Measurements from ENCODE around the gene NUP133.
"Not testable (repeated sequence)": the region's sequence is repeated elsewhere in the genome, so short reads cannot be mapped to it uniquely, and the experiment has no call there.

Gene NUP133

DNA sequence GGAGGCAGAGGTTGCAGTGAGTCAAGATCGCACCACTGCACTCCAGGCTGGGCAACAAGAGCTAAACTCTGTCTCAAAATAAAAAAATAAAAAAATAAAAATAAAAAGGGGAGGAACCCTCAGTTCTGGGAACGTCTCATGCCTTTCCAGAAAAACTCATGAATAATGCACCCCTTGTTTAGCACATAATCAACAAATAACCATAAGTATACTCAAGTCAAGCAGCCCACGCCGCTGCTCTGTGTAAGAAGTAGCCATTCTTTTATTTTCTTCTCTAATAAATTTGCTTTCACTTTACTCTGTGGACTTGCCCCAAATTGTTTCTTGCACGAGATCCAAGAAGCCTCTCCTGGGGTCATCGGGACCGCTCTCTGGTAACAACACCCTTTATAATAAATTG lies 59.8 kb downstream of the NUP133 start:
- DNase-seq, result no peak

DNA sequence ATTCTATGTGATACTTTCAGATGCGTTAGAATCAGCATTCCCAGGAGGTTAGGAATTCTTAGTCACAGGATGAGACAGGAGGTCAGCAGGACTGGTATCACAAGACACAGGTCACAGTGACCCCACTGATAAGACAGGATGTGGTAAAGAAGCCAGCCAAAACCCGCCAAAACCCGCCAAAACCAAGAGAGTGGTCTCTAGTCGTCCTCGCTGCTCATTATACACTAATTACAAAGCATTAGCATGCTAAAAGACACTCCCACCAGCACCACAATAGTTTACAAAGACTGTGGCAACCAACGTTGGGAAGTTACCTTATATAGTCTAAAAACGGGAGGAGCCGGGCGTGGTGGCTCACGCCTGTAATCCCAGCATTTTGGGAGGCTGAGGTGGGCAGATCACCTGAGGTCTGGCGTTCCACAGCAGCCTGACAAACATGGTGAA lies 60.3 kb downstream of the NUP133 start:
- no peak for DNase-seq

DNA sequence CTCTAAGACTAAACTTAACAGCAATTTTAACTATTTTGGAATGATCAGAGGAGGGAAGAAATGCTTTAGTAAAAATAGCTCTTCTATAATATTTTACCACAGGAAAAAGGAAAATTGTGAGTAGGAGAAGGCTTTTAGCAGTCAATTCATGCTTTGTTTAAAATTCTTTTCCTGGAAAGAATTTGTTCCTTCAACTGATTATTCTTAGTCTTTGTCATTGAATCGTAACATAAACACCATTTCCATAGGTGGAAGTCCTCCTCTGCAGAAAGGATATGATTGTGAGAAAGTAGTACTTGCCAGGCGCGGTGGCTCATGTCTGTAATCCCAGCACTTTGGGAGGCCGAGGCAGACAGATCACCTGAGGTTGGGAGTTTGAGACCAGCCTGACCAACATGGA lies 62.3 kb downstream of the NUP133 start:
- DNase-seq, result no peak

DNA sequence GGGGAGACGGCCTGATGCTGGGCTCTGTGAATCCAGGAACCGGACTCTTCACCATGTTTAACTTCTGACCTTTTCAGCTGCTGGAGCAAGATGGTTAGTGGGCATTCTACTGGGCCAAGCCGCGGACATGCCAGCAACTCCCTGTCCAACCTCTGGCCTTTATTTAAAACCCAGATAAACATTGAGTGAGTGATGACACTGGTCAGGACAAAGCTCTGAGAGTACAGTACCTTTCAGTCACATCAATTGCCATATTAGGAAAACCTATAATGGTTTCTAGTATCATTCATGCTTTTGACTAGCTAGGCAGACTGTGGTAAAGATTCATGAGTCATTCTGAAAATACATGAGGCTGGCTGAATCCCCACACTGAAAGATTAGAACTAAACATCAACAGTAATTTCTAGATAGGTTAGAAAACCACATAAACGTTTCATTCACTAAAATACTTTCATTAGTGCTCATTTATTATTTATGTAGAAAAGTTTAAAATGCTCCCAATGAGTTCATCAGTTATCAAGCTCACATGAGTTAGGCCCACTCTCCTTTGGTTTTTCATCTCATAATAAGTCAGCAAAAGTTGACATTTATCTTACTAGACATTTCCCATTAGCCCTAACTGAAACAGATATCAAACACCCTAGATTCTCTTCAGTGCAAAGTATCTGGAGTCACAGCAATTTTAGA lies 67.1 kb downstream of the NUP133 start:
- DNase-seq, result no peak

DNA sequence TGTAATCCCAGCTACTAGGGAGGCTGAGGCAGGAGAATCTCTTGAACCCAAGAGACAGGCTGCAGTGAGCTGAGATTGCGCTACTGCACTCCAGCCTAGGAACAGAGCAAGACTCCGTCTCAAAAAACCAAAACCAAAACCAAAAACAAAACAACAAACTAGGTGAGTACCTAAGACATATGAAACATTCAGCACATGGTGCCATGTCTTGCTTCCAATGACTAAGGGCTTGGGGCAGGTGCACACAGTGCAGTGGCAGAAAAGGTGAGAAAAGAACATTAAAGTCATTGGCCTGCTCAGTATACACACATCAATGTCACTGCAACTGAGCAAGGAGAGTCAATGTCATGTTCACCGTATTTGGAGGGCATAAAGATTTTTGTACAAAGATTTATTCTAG lies 70.1 kb downstream of the NUP133 start:
- no peak for DNase-seq

DNA sequence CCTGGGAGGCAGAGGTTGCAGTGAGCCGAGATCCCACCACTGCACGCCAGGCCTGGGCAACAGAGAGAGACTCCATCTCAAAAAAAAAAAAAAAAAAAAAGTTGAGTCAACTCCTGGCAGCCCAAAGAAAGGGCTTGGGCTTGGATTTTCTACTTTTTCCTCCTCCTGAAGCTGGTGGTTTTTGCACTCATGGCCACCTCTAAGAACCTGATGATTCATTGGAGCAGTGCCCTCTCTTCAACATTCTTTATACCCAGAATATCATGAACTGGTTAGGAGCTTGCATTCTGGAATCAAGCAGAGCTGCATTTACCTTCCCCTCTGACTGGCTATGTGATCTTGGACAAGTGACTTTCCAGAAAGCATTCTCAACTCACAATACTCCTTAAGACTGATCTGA lies 70.7 kb downstream of the NUP133 start:
- DNase-seq, result no peak

DNA sequence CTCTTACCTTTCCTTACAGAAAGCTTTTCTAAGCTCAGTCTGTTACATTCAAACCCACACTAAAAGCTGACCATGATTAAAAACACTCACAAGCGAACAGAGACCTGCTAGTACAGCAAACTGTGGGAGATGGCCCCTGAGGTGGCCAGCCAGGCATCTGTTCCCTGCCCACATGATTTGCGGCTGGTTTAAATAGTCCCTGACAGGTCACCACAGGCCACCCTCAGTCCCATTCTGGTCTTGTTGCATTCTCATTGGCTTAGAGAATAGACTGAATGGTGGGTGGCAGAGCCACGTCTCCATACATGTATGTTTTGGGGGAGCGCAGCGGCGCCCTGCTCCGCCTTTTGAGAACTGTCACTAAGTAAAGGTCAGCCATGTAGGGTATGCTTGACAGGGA lies 71.9 kb downstream of the NUP133 start:
- DNase-seq, result no peak

DNA sequence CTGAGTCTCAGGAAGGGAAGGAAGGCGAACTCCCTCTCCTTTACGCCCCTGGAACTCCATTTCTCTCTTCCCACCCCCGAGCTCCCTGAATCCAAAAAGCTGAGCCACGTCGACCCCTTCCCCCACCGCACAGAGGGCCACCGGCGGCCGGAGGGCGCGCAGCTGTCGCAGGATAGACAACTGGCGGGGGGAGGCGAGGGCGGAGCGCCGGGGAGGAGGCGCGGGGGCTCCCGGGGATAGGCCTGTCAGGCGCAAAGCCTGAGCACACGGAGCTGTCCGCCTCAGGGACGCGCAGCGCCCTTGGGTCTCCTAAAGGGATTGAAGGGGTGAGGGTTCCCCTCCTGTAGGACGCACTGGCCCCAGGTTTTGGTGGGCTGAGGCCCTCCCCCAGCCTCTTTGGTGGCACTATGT lies 73.5 kb downstream of the NUP133 start:
- peak; percentile 45 for DNase-seq

DNA sequence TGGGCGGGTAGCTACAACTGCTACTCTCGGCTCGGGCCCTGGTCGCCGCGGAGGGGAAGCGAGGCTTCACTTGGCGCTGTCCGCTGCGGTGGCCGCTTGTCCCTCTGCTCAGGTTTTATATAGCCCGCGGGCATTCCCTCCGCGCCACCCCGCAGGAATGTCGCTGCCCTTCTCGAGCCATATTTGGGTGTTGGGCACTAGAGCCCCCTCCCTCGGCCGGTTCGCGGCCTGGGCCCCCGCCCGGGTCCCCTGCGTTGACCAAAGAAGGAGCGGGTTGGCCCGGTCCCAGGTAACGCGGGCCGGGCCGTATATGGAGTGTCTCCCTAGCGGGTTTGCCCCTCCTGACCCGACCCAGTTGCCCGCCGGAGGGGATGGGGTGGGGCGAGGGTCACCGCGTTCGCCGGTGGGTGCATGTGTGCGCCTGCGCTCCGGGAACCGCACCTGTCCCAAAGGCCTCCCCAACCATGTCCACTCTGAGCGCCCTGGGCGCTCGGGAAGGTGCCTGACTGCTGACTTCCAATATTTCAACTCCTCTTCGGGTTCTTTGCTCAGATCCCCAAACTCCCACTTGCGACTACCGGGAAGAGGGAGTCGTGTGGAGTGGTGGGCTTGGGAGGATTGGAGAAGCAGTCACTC lies 74.0 kb downstream of the NUP133 start, which contains the start of gene ACTA1:
TSS of gene ACTA1 (minus strand) at position 90 of the 636 bp plus-strand sequence. CDS start 979 bp downstream, outside the sequence.
- peak; percentile 34 for DNase-seq

DNA sequence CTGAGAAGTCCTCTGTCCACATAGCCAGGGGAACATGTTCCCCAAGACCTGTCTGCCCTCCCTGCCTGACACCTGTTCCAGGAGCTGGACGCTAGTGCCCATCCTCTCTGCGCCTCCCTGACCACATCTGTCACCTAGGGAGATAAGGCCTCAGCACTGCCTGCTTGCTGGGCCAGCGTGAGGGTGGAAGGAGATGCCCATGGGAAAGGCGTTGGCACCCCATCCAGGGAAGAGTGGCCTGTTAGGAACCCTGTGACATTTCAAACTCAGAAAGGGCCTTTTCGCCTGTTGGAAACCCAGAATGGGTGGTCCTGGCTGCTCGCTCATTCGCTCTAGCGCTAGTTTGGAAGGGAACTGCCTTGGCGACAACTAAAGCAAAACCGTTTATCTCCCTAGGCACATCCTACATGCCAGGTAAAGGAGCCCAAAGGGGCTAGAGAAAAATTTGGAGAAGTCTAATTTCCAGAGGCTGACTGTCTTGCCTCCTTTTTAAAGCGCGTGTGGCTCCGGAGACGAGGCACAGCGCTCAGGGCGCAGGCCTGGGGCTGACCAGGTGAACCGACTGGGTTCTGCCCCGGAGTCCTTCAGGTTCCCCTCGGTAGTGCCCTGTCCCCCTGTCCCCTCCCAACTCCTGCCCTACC lies 74.7 kb downstream of the NUP133 start:
- DNase-seq, result peak; percentile 32

DNA sequence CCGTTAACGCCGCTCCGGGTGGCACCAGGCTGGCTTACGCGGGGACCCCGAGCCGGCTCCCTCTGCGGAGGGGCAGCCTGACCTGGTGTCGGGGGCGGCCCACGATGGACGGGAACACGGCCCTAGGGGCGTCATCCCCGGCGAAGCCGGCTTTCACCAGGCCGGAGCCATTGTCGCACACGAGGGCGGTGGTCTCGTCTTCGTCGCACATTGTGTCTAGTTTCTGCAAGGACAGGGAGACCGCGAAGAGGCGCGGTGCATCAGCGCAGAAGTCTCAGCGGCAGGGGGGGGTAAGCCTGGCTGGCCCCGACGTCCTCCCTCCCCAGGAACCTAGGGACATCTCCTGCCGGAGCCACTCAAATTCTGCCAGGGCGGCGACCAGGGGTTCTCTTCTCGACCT lies 75.2 kb downstream of the NUP133 start:
- peak; percentile 52 for DNase-seq

DNA sequence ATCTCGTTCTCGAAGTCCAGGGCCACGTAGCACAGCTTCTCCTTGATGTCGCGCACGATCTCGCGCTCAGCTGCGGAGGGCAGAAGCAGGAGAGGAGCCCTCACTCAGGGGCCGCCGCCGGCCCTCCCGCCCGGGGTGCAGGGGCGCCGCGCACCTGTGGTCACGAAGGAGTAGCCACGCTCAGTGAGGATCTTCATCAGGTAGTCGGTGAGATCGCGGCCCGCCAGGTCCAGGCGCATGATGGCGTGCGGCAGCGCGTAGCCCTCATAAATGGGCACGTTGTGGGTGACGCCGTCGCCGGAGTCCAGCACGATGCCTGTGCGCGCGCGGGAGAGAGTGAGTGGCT lies 76.1 kb downstream of the NUP133 start:
- DNase-seq, result peak; percentile 65

DNA sequence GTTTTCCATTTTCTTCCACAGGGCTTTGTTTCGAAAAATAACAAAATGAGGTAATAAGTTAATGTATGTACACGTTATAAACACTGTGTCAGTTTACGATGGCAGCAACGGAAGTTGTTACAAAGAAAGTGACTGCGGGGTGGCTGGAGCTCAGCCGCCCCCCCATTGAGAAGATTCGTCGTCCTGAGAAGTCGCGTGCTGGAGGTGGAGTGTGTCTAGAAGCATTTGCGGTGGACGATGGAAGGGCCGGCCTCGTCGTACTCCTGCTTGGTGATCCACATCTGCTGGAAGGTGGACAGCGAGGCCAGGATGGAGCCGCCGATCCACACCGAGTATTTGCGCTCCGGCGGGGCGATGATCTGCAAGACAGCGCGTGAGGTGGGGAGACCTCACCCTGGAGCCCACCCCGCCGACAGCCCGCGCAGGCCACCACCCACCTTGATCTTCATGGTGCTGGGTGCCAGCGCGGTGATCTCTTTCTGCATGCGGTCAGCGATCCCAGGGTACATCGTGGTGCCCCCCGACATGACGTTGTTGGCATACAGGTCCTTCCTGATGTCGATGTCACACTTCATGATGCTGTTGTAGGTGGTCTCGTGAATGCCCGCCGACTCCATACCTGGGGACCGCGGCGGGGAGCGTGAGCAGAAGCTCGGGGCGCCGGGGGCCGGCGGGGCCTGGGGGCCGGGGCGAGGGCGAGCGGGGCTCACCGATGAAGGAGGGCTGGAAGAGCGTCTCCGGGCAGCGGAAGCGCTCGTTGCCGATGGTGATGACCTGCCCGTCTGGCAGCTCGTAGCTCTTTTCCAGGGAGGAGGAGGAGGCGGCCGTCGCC lies 76.6 kb downstream of the NUP133 start:
- peak; percentile 62 for DNase-seq

DNA sequence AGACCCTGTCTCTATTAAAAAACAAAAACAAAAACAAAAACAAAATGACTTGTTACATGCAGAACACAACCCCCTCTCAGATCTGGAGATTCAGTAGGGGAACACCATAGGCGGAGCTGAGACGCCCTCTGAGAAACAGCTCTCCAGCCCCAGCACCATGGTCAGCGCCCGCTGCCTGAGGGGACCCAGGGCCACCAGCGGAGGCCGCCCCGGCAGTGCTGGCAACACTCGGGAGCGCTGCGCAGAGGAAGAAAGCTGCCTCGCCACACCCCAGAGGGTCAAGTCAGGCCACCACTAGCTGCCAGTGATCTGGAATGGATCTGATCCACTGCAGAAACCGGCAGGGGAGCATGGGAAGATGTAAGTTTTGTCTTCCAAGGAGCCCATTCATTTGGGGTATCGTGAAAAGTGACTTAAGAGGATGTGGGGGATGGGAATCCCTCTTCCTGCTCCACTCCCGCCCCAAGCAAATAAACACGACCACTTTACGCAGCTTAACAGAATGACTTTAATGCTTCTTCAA lies 77.3 kb downstream of the NUP133 start:
- DNase-seq, result peak; percentile 74

DNA sequence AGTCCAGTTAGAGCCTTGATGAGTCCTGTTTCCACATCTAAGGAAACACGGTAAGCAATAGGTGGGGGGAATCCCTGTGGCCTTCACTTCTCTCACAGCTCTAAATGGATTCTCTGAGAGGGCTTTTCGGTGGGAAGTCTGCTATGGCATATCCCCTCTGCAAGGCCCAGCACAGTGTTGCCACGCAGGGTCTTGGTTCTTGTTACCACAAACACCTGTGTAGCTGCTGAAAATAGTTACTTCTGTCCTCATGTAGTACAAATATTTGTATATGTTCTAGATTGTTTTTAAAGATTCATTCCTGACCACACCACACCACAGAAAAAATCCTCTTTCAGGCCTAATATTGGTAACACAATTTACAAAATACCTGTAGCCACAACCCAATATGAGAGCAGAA lies 79.9 kb downstream of the NUP133 start:
- DNase-seq, result no peak

DNA sequence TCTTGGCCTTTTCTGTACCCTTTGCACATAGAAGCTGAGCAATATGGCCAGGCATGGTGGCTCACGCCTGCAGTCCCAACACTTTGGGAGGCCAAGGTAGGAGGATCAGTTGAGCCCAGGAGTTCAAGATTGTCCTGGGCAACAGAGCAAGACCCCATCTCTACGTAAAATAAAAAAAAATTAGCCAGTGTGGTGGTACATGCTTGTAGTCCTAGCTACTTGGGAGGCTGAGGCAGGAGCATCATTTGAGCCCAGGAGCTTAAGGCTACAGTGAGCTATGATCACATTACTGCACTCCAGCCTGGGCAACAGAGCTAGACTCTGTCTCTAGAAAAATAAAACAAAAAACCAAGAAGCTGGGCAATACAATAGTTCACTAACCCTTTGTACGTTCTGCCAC lies 80.6 kb downstream of the NUP133 start:
- no peak for DNase-seq

DNA sequence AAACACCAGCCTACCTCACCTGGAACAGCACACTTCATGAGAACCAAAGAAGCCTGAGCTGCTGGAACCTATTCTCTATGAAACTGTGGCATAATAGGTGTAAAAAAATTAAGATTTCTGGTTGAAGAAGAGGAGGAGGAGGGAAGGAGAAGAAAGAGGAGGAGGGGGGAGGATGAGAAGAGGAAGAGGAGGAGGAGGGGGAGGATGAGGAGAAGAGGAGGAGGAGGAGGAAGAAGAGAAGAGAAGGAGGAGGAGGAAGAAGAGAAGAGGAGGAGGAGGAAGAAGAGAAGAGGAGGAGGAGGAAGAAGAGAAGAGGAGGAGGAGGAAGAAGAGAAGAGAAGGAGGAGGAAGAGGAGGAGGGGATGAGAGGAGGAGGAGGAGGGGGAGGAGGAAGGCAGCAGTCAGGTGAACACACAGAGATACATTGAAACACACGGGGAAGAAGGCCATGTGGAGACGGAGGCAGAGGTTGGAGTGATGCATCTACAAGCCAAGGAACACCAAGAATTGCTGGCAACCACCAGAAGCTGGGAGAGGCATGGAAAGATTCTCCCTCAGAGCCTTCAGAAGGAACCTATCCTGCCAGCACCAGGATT lies 82.5 kb downstream of the NUP133 start:
- no peak for DNase-seq

DNA sequence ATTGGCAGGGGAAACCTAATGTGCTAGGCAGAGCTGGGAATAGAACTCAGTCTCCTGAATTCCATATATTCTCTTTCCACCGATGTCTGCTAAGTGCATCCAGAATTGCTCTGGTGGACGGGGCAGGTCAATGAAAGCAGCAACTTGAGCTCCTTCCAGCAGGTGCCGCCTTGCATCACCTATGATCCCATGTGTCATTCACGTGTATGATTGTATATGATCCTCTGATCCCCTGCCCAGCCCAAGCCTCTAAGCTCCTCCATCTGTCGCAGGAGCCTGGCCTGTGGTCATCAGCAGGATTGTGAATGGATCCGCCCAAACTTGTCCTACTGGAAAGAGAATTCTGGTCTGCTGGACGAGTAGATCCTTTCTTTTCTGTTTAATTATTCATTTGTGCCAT lies 87.4 kb downstream of the NUP133 start:
- no peak for DNase-seq

DNA sequence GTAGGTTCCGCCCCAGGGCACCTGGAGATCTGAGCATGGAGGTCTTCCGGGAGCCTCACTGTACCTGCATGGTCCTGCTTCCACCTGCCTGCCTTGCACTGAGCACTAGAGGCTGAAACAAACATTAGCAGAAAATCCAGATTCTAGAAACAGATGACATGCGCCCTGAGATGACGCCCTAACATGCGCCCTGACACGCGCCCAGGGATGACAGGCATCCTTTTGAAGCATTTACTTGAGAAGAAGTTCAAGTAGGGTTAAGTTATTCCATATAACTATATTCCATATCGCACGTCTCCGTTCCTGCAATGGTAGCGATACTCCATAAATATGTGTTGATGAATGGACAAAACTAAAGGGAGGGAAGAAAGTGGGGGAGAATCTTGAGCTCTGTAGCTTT lies 87.9 kb downstream of the NUP133 start:
- no peak for DNase-seq

DNA sequence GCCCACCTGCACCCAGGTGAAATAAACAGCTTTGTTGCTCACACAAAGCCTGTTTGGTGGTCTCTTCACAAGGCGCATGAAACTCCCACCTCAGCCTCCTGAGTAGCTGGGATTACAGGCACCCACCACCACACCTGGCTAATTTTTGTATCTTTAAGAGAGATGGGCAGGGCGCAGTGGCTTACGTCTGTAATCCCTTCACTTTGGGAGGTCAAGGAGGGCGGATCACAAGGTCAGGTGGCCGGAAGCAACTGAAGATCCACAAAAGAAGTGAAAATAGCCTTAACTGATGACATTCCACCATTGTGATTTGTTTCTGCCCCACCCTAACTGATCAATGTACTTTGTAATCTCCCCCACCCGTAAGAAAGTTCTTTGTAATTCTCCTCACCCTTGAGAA lies 89.6 kb downstream of the NUP133 start:
- not testable (repeated sequence) for DNase-seq

DNA sequence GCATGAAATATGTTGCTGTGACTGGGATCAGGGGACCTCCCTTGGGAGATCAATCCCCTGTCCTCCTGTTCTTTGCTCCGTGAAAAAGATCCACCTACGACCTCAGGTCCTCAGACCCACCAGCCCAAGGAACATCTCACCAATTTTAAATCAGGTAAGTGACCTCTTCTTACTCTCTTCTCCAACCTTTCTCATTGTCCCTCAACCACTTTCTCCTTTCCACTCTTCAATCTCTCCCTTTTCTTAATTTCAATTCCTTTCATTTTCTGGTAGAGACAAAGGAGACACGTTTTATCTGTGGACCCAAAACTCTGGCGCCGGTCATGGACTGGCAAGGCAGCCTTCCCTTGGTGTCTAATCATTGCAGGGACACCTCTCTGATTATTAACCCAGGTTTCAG lies 95.3 kb downstream of the NUP133 start:
- DNase-seq, result not testable (repeated sequence)

DNA sequence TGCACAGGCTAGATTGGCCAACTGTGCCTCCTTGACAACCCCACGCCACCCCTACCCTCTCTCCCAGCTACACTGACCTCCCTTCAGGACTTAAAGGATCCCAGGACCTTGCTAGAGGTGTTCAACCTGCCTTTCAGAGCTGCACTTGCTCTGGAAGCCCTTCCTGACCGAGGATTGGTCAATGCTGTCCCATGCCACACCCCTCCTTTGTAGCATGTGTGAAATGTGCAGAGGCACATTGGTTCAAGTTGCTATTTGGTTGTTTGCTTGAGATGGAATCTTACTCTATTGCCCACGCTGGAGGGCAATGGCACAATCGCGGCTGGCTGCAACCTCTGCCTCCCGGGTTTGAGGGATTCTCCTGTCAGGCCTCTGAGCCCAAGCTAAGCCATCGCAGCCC lies 96.1 kb downstream of the NUP133 start:
- DNase-seq, result no peak

Data from retina (tissue), 1 donor.